ENCODE data around the gene SMG6.

DNA sequence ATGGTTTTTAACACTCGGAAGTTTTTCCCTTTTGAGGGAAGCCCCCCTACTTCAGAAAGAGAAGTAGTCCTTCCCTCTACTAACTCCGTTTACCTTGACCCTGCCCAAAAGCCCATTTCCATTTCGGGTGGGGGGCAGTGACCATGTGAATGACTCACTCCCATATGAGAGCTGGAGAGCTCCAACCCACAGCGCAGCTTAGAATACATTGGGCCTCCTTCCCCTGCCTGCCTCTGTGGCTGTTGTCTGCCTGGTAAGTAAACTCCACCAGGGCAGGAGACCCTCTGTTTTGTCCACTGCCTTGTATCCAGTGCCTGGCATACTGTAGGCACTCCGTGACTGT lies 34.7 kb upstream of the SMG6 start:
- TF ChIP-seq CTCF (IDR thresholded peaks at IDR 0.05; ENCODE audit: insufficient read depth, low read depth, low read length) (no peak), EZH2 (IDR thresholded peaks at IDR 0.05; ENCODE audit: insufficient read depth, low read length) (no peak)

All from astrocyte (in vitro differentiated cells and primary cell).